Stimulated activated CD4-positive, alpha-beta T cell treated with anti-CD3 and anti-CD28 coated beads, Interleukin-1b, Interleukin-23, amount 100 ng/mL, for 48 hours (primary cell): ENCODE measurements around the gene MBNL2.
A peak's percentile ranks its signal among the peaks of the same experiment; 100 is the strongest.
"Not testable (repeated sequence)": the region's sequence is repeated elsewhere in the genome, so short reads cannot be mapped to it uniquely, and the experiment has no call there.

Source experiments
- DNase-seq: peaks from one replicate; pipeline ENCODE4 v3.0.0-alpha.2; 2020

The MBNL2 gene

GRCh38 chr13:97221989-97222700, at the start of gene MBNL2:
Gene MBNL2, plus strand, starts transcription at chr13:97222333. Its CDS starts 53,903 bp downstream, at chr13:97276236.
- DNase-seq = peak; percentile 88

- DNase-seq = no peak
Observed at GRCh38 chr13:97174638-97175037, 47.5 kb upstream of the MBNL2 start.

GRCh38 chr13:97175041-97175440, 47.1 kb upstream of the MBNL2 start:
- no peak for DNase-seq

GRCh38 chr13:97179501-97179900, 42.6 kb upstream of the MBNL2 start:
- DNase-seq = no peak

GRCh38 chr13:97182111-97182890, 39.8 kb upstream of the MBNL2 start:
- no peak for DNase-seq

GRCh38 chr13:97185291-97185690, 36.8 kb upstream of the MBNL2 start:
- DNase-seq = no peak

GRCh38 chr13:97185751-97186150, 36.4 kb upstream of the MBNL2 start:
- no peak for DNase-seq

- no peak for DNase-seq
Observed at GRCh38 chr13:97188207-97188606, 33.9 kb upstream of the MBNL2 start.

- DNase-seq = no peak
Observed at GRCh38 chr13:97189928-97190327, 32.2 kb upstream of the MBNL2 start.

GRCh38 chr13:97191142-97191541, 31.0 kb upstream of the MBNL2 start:
- no peak for DNase-seq

- no peak for DNase-seq
Observed at GRCh38 chr13:97191615-97192014, 30.5 kb upstream of the MBNL2 start.

- no peak for DNase-seq
Observed at GRCh38 chr13:97192166-97192565, 30.0 kb upstream of the MBNL2 start.

- no peak for DNase-seq
Observed at GRCh38 chr13:97193577-97193976, 28.6 kb upstream of the MBNL2 start.

- DNase-seq = no peak
Observed at GRCh38 chr13:97194479-97194878, 27.7 kb upstream of the MBNL2 start.

- DNase-seq = no peak
Observed at GRCh38 chr13:97196340-97196739, 25.8 kb upstream of the MBNL2 start.

GRCh38 chr13:97198753-97199152, 23.4 kb upstream of the MBNL2 start:
- DNase-seq = no peak

GRCh38 chr13:97199451-97199850, 22.7 kb upstream of the MBNL2 start:
- DNase-seq = no peak

GRCh38 chr13:97200081-97200942, 21.8 kb upstream of the MBNL2 start:
- DNase-seq = no peak

- DNase-seq = no peak
Observed at GRCh38 chr13:97202761-97203160, 19.4 kb upstream of the MBNL2 start.

GRCh38 chr13:97205465-97205864, 16.7 kb upstream of the MBNL2 start:
- no peak for DNase-seq

GRCh38 chr13:97205982-97206381, 16.2 kb upstream of the MBNL2 start:
- DNase-seq = no peak

- DNase-seq = not testable (repeated sequence)
Observed at GRCh38 chr13:97207252-97207651, 14.9 kb upstream of the MBNL2 start.

- no peak for DNase-seq
Observed at GRCh38 chr13:97211300-97211699, 10.8 kb upstream of the MBNL2 start.
